ENCODE results near the gene ASPHD1.

ASPHD1 gene

DNA sequence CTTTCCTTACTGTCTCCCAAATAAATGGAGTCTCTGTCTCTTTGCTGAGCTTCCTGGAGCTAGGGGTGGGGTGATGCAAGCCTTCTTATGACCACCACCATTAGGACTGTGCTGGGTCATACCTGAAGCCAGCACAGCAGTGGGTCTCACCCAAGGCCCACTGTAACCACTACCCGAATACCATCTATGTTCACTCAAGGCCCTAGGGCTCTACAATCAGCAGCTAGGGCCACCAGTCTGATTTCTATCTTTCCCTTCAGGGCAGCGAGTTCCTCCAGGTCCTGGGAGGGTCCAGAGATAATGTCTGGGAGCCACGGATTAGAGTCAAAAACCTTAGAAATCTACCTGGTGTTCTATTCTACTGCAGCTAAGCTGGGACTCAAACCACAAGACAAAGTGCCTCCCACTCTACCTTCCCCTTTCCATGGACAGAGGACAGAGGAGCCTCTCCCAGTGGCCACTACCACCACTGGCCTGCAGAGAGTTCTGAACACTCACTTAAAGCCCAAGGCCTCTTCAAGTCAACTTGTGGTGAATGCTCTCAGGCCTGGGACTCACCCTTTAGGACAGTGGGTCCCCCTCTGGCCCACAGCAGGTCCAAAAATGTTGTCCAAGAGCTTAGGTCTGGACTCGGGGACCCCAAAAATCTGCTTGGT is 50.6 kb downstream of the ASPHD1 start:
- DNase-seq, result no peak

DNA sequence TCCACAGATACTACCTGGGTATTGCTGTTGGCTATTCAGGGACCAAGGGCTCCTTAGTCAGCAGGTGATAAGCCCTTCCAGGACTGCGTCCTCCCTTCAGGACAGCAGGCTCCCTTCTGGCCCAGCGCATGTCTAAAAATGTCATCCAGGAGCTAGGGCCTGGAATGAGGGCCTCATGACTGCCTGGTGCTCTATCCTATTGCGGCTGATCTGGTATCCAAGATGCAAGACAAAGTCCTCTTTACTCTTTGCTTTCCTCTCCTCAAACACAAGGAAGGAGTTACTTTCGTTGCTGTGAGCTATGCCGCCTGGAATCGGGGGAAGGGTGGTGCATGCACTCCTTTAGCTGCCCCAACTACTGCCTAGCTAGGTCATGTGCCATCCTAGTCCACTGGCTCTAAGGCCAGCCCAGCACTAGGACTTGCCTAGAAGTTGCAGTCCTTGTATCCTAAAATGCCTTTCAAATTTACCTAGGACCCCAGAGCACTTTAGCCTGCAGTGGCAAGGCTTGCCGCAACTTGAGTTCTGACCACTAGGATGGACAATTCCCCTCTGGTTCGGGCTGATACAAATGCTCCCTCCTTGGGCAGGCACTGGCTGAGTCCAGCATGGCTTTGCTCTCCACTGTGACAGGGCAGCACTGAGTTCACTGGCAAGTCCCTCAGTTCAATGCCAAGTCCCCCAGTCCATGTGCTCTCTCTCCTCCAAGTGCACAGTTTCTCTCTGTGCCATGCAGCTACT is 51.5 kb downstream of the ASPHD1 start:
- no peak for DNase-seq

Measured in NCI-H69 (cell line).